Retinal pigment epithelial cell (primary cell): ENCODE data around the gene FBXL19.

Source experiments
- DNase-seq: peaks from one replicate; pipeline ENCODE4 v3.0.0-alpha.2; 2010; ENCODE audit warnings: low read depth
- H3K4me3 ChIP-seq: 2 replicates; pipeline ENCODE4 v1.5.1; 2011; ENCODE audit warnings: mild to moderate bottlenecking, low read length, control low read depth, moderate library complexity
- CTCF ChIP-seq: conservative IDR thresholded peaks from 2 replicates; pipeline ENCODE4 v1.5.1; 2011; ENCODE audit warnings: low read depth, low read length, control low read depth, inconsistent platforms

FBXL19 gene

GRCh38 chr16:30896889-30897733, 26.3 kb upstream of the FBXL19 start:
- TF ChIP-seq CTCF = no peak
- DNase-seq = peak; percentile 46
- H3K4me3 ChIP-seq = peak overlapping the region; percentile 57

- TF ChIP-seq CTCF = no peak
These were observed 23.6 kb upstream of the FBXL19 start for GRCh38 chr16:30899794-30900193.

DNA sequence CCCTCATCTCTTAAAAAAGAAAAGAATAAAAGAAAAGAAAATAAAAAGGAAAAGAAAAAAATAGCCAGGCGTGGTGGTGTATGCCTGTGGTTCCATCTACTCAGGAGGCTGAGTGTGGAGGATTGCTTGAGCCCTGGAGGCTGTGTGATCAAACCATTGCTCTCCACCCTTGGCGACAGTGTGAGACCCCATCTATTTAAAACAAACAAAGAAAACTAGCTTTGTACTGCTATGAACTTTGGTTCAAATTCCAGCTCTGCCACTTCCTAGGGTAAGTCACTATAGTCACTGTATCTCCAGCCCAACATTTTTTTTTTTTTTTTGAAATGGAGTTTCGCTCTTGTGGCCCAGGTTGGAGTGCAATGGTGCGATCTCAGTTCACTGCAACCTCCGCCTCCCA, 22.8 kb upstream of the FBXL19 start:
- H3K4me3 ChIP-seq = no peak overlapping the region
- no peak for TF ChIP-seq CTCF
- DNase-seq = no peak

More at GRCh38 chr16:30899794-30900193, 23.6 kb upstream of the FBXL19 start:
- DNase-seq = no peak
- no peak overlapping the region for H3K4me3 ChIP-seq

- no peak for DNase-seq
- TF ChIP-seq CTCF = no peak
These were observed 22.0 kb upstream of the FBXL19 start for GRCh38 chr16:30901201-30902028.

GRCh38 chr16:30902029-30902972, 21.1 kb upstream of the FBXL19 start:
- TF ChIP-seq CTCF = peak; percentile 13
- DNase-seq = no peak
- H3K4me3 ChIP-seq = peak overlapping the region; percentile 38

More at GRCh38 chr16:30901201-30902028, 22.0 kb upstream of the FBXL19 start:
- H3K4me3 ChIP-seq = peak overlapping the region; percentile 38

GRCh38 chr16:30903002-30903401, 20.4 kb upstream of the FBXL19 start:
- no peak for TF ChIP-seq CTCF
- no peak for DNase-seq
- H3K4me3 ChIP-seq = no peak overlapping the region
